Measurements from ENCODE around the gene PTPRF. TPM values are rescaled to one million over a fixed set of nuclear protein-coding genes. Genes with fewer than 3 reads are reported as not detected.

Gene PTPRF
- polyA plus RNA-seq, 4 donors = 194 to 244 (median 205) TPM

DNA sequence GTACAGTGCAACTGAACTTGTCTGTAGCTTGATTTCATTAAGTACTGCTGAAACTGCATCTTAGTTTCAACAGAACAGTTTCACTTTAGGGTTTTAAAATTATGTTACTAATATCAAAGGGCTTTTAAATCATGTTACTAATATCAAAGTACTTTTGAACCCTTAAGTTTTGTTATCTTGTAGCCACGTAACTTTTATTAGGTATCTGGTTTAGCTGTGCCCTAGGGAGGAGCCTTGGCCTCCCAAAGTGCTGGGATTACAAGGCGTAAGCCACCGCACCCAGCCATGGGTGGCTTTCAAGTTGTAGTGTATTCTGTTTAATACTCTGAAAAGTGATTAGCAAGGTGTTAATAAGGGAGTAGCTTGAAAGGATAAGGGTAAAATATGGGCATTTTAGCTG is 121.2 kb downstream of the PTPRF start:
- no peak for DNase-seq (ENCODE audit: low read depth in 4 of 4, low spot score in 2 of 4)

DNA sequence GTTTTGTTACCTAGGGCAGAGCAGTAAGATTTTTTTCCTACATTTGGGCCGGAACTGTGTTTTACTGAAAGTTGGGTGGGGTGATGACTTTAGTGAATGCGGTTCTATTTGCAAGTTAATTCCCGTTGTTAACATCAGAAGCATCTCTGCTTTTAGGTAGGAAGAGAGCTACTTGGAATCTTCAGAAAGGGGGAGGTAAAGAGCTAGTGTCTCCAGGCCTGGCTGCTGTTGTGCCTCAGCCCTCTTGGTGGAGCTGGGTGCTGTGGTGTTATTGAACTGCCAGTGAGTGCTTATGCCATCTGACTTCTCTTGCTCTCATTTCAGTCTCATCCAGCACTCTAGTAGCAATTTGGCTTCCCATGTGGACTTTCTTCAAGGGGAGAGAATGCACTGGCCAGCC is 122.7 kb downstream of the PTPRF start:
- no peak for DNase-seq (ENCODE audit: low read depth in 4 of 4, low spot score in 2 of 4)

DNA sequence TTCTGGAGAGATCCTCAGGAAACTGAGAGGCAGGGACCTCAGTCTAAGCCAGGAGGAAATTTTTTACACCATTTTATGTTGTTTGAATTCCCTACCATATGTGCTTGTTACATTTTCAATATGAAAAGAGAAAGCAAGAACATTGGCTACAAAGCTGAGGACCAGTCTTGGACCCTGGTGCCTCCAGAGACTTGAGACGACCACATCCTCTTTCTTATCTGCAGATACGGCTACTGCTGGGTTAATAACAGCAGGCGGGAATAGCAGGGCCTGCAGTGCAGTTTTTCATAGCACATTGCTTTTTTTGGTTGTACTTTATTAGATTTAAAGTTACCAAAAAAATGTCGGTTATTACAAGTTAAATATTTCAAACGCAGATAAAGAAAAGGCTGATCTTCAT is 123.2 kb downstream of the PTPRF start:
- no peak for DNase-seq (ENCODE audit: low read depth in 4 of 4, low spot score in 2 of 4)

DNA sequence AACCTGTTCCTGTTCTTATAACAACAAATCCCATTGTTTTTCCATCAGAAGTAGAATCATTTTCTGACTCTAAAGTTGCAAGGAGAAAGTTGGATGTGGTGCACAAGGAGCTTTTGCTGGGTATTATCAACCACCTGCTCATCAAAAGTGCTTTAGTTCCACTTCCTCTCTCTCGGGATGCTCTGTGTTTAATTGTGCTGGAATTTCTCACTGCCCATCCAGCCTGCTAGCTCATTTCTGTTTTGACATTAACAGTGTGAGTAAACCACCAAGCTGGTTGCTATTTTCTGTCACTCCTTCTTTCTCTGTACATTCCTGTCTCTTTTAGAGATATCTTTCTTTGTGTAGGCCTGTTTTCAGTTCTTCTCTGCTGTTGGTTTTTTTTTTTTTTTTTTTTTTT is 125.3 kb downstream of the PTPRF start:
- no peak for DNase-seq (ENCODE audit: low read depth in 4 of 4, low spot score in 2 of 4)

DNA sequence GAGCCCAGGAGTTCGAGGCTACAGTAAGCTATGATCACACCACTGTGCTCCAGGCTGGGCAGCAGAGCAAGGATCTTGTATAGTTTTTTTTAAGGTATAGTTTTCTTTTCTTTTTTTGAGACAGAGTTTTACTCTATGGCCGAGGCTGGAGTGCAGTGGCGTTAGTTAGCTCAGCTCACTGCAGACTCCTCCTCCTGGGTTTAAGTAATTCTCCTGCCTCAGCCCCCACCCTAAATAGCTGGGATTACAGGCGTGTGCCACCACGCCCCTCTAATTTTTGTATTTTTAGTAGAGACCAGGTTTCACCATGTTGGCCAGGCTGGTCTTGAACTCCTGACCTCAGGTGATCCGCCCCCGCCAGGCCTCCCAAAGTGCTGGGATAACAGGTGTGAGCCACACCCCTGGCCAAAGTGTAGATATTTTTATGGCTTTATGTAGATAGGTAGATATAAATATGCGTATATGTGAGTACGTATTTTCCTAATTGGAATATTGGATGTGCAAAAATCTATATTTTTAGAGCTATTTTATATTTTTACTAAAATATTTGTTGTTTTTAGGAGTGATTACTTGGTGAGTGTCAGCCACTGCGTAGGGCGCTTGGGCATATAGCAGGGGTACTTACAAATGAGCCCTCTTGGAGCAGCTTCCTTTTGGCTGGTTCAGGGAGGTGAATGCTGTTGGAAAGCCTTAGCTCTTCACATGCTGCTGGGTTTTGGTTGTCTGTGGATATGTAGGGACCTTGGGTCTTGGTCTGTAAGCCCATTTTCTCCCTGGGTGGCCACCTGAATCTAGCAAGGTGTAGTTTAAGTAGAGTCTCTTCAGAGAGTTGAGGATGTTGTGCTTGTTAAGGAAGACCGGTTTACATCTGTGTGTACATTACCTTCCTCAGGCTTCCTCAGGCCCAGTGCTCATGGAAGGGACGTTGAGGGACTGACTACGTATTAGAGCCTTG is 128.8 kb downstream of the PTPRF start:
- DNase-seq (ENCODE audit: low read depth in 4 of 4, low spot score in 2 of 4) = no peak

DNA sequence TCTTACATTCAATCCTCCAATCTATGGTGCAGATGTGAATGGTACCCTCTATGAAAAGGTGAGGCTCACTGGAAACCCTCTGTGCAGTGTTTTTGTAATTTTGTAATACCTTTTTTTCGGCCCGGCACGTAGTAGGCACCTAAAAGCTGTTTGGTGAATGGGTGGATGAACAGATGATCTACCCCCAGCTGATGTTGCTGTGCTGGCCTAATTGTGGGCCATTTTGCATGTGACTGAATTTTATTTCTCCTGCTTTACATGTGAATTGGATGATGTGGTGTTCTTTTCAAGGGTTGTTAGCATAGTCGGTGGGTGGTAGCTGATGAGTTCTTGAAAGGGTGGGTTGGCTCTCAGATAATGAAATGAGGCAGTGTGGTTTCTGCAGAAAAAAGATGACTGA is 129.7 kb downstream of the PTPRF start:
- DNase-seq (ENCODE audit: low read depth in 4 of 4, low spot score in 2 of 4) = no peak

DNA sequence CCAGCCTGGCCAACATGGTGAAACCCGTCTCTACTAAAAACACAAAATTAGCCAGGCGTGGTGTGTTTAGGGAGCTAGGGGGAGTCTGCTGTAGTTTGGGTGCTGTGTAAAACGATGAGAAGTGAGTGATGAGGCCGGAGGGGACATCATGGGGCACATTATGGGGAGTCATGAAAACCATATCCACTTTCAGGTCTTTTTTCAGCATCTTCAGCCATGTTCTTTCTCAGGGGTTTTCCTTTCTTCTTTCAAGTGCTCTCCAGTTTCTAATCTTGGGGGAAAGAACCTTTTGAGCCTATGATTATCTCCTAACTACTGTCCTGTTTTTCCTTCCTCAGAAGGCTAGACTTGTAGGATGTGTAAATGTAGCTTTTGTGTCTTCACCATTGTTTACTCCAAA is 133.7 kb downstream of the PTPRF start:
- no peak for DNase-seq (ENCODE audit: low read depth in 4 of 4, low spot score in 2 of 4)

DNA sequence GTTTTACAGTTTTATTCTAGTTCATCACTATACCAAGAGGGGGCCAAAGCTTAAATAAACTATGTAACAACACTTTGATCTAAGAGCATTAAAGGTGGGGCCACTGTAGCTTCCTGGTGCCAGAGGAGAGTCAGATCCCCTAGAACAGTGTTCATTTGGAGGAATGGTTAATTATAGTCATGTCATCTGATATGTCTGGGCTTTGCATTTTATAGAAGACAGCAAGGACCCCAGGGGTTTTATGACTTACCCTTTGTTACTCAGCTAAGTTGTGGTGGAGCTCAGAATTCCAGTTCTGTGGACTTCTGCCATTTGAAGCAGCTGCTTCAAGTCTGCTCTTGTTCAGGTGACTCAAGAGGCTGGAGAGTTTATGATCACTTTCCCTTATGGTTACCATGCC is 135.9 kb downstream of the PTPRF start:
- DNase-seq (ENCODE audit: low read depth in 4 of 4, low spot score in 2 of 4) = no peak

DNA sequence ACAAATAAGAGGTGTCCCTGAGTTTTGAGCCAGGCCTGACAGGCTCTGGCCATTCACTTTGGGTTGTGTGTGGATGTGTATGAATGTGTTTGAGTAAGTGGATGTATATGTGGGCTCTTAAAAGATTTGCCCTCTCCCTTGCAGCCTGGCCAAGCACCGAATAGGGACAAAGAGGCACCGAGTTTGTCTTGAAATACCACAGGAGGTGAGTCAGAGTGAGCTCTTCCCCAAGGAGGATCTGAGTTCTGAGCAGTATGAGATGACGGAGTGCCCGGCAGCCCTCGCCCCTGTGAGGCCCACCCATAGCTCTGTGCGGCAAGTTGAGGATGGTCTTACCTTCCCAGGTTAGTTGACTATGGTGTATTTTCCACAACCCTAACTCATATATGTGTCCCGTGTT is 138.3 kb downstream of the PTPRF start:
- DNase-seq (ENCODE audit: low read depth in 4 of 4, low spot score in 2 of 4) = no peak

DNA sequence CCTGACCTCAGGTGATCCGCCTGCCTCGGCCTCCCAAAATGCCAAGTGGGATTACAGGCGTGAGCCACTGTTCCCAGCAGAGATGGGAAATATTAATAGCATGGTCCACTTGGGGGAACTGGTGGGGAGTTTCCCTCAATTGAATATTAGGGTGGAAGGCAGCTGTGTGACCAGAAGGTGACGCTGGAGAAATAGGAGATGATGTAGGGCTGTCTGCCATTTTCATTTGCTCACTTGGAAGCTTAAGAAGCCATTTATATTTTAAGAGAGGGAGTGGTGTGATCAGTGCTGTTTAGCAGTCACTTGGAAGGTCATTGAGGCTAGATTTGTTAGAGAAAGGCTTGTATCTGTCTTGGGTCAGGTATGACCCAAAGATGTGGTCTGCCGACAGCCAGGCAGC is 139.2 kb downstream of the PTPRF start:
- DNase-seq (ENCODE audit: low read depth in 4 of 4, low spot score in 2 of 4) = no peak

DNA sequence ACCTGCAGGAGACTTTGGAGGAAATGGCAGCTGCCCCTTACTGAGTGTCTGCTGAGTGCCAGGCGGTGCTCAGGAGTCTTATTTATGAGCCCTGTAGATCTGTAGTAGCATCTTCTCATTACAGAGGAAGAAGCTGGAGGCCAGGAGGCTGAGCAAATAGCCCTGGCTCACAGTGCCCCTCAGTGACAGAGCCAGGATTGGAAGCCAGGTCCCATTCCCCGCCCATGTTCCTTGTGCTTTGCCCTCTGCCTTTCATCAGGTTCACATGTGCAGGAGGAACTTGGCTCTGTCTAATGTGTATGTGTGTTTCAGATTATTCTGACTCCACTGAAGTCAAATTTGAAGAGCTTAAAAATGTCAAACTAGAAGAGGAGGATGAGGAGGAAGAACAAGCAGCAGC is 140.5 kb downstream of the PTPRF start:
- no peak for DNase-seq (ENCODE audit: low read depth in 4 of 4, low spot score in 2 of 4)

DNA sequence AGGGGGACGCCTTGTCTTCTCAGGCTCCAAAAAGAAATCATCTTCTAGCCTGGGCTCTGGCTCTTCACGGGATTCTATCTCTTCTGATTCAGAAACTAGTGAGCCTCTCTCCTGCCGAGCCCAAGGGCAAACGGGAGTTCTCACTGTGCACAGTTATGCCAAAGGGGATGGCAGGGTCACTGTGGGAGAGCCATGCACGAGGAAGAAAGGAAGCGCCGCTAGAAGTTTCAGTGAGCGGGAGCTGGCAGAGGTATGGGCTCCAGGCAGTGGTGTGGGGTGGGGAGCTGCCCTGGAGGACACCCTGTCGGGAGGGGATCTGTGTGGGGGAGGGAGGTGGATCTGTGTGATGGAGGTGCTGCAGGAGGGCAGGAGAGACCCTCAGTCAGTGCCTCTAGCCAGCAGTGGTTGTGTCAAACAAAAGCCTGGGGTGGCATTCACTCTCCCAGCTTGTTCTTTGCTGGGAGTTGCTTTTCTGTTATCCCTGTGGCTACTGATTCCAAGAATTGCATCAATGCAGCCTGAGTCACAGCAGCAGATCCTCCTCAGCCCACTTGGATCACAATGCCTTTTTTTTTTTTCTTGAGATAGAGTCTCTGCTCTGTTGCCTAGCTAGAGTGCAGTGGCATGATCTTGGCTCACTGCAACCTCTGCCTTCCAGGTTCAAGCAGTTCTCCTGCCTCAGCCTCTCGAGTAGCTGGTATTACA is 141.1 kb downstream of the PTPRF start:
- no peak for DNase-seq (ENCODE audit: low read depth in 4 of 4, low spot score in 2 of 4)

DNA sequence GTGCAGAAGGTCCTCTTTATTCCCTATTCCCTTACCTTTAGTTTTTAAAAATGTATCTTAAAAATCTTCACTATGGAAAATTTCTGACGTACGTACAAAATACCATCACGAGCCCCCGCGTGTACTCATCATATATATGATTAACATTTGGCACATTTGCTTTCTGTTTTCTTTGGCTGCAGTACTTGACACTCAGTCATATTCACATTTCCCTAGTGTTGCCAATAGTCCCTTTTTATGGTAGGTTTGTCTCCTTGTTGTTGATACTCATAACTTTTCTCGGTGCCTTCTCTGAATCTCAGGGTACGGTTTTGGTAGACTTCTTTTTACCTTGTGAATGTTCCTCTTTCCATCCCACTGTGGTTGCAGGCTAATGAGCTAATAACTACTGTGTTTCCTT is 142.6 kb downstream of the PTPRF start:
- no peak for DNase-seq (ENCODE audit: low read depth in 4 of 4, low spot score in 2 of 4)

Other genes starting within 250 kb of the PTPRF start
- 10 to 100 TPM; 23.8 to 26.2 (median 24.8) TPM for gene C1orf210, start 245.3 kb upstream of the PTPRF start, polyA plus RNA-seq (ENCODE audit: insufficient read length in 4 of 4)
- gene TIE1, start 229.9 kb upstream of the PTPRF start, polyA plus RNA-seq (ENCODE audit: insufficient read length in 4 of 4) = 10 to 100 TPM; 44.9 to 64.8 (median 53.8) TPM
- 1 to 10 TPM in 2 of 4 donors, under 1 TPM in 2; 0.30 to 1.5 (median 1.0) TPM for gene MPL, start 193.1 kb upstream of the PTPRF start, polyA plus RNA-seq (ENCODE audit: insufficient read length in 4 of 4)
- 10 to 100 TPM; 31.0 to 44.2 (median 37.9) TPM for gene CDC20, start 171.9 kb upstream of the PTPRF start, polyA plus RNA-seq (ENCODE audit: insufficient read length in 4 of 4)
- gene ELOVL1, start 162.9 kb upstream of the PTPRF start, polyA plus RNA-seq (ENCODE audit: insufficient read length in 4 of 4) = 10 to 100 TPM; 74.6 to 83.9 (median 79.9) TPM
- gene MED8, start 141.1 kb upstream of the PTPRF start, polyA plus RNA-seq (ENCODE audit: insufficient read length in 4 of 4) = 10 to 100 TPM; 37.5 to 41.8 (median 39.0) TPM
- gene SZT2, start 141.0 kb upstream of the PTPRF start, polyA plus RNA-seq (ENCODE audit: insufficient read length in 4 of 4) = 10 to 100 TPM; 14.5 to 36.1 (median 22.5) TPM
- gene HYI, start 77.0 kb upstream of the PTPRF start, polyA plus RNA-seq (ENCODE audit: insufficient read length in 4 of 4) = 10 to 100 TPM; 32.5 to 49.2 (median 43.6) TPM
- gene KDM4A, start 119.3 kb downstream of the PTPRF start, polyA plus RNA-seq (ENCODE audit: insufficient read length in 4 of 4) = 10 to 100 TPM; 49.5 to 59.3 (median 53.9) TPM
- 10 to 100 TPM; 21.3 to 25.0 (median 23.2) TPM for gene ST3GAL3, start 176.7 kb downstream of the PTPRF start, polyA plus RNA-seq (ENCODE audit: insufficient read length in 4 of 4)